Dermis microvascular lymphatic vessel endothelial cell (primary cell): ENCODE data around the gene RAB4A. TPM values are rescaled to one million over a fixed set of nuclear protein-coding genes. Genes with fewer than 3 reads are reported as not detected.
A peak's percentile ranks its signal among the peaks of the same experiment; 100 is the strongest.

ENCODE experiments used
- DNase-seq, 2 donors: peaks; one replicate each; pipeline versions ENCODE4 v3.0.0 to v3.0.0-alpha.2; 2010; ENCODE audit warnings: low read depth in 2 of 2
- total RNA-seq: library from RNA; depleted of rRNA; stranded (reverse); fragments of >200 nt; gene quantifications from 2 replicates; pipeline ENCODE4 v1.2.1, GENCODE V29; 2014

RAB4A gene
- total RNA-seq, 1 donor from 2014 or later = 12.8 TPM

- no peak for DNase-seq
These were observed 27.3 kb upstream of the RAB4A start for GRCh38 chr1:229243638-229244037.

- DNase-seq = no peak
These were observed 26.8 kb upstream of the RAB4A start for GRCh38 chr1:229244091-229244490.

- no peak for DNase-seq
These were observed 23.0 kb upstream of the RAB4A start for GRCh38 chr1:229247871-229248270.

GRCh38 chr1:229248821-229249817, 21.8 kb upstream of the RAB4A start:
- no peak for DNase-seq

GRCh38 chr1:229249854-229250644, 20.9 kb upstream of the RAB4A start:
- DNase-seq = no peak

GRCh38 chr1:229251185-229251584, 19.7 kb upstream of the RAB4A start:
- DNase-seq = no peak

- DNase-seq = no peak
These were observed 18.5 kb upstream of the RAB4A start for GRCh38 chr1:229252228-229252984.

GRCh38 chr1:229253151-229253974, 17.5 kb upstream of the RAB4A start:
- DNase-seq = no peak

GRCh38 chr1:229254910-229255541, 15.9 kb upstream of the RAB4A start:
- peak in 1 of 2 donors; percentile 20 for DNase-seq

GRCh38 chr1:229258031-229258756, 12.7 kb upstream of the RAB4A start:
- DNase-seq = peak; percentile 60 to 72

- DNase-seq = no peak
These were observed 12.2 kb upstream of the RAB4A start for GRCh38 chr1:229258757-229259060.

GRCh38 chr1:229260297-229260696, 10.6 kb upstream of the RAB4A start:
- no peak for DNase-seq

GRCh38 chr1:229262239-229262638, 8.7 kb upstream of the RAB4A start:
- no peak for DNase-seq

- DNase-seq = no peak
These were observed 7.7 kb upstream of the RAB4A start for GRCh38 chr1:229263254-229263653.

GRCh38 chr1:229264068-229264467, 6.8 kb upstream of the RAB4A start:
- DNase-seq = no peak

GRCh38 chr1:229264487-229264886, 6.4 kb upstream of the RAB4A start:
- no peak for DNase-seq

- no peak for DNase-seq
These were observed 4.6 kb upstream of the RAB4A start for GRCh38 chr1:229266274-229266673.

GRCh38 chr1:229266832-229267500, 3.9 kb upstream of the RAB4A start:
- no peak for DNase-seq

GRCh38 chr1:229268505-229268904, 2.4 kb upstream of the RAB4A start:
- no peak for DNase-seq
